Lower lobe of right lung (tissue), 2 donors: ENCODE measurements around the gene YPEL2. TPM values are rescaled to one million over a fixed set of nuclear protein-coding genes. Genes with fewer than 3 reads are reported as not detected.
"Not testable (repeated sequence)": the region's sequence is repeated elsewhere in the genome, so short reads cannot be mapped to it uniquely, and the experiment has no call there.

Experiments used
- ATAC-seq, 2 donors: fragments of 200-7000 bp; cut with Tn5 transposase; one replicate each; pipeline ENCODE4 v1.9.1; 2020 to 2022; ENCODE audit warnings: mild to moderate bottlenecking in 2 of 2, moderate library complexity in 2 of 2
- DNase-seq: peaks from one replicate; pipeline ENCODE4 v3.0.0-alpha.2; 2020
- H3K27ac ChIP-seq: fragments of 200-600 bp; one replicate; pipeline ENCODE4 v1.8.0; 2022
- H3K27me3 ChIP-seq: fragments of 200-600 bp; one replicate; pipeline ENCODE4 v1.8.0; 2022; ENCODE audit warnings: low read depth
- H3K36me3 ChIP-seq: fragments of 200-600 bp; one replicate; pipeline ENCODE4 v1.8.0; 2022; ENCODE audit warnings: mild to moderate bottlenecking
- H3K4me1 ChIP-seq: fragments of 200-600 bp; one replicate; pipeline ENCODE4 v1.8.0; 2022
- H3K4me3 ChIP-seq: fragments of 200-600 bp; one replicate; pipeline ENCODE4 v1.8.0; 2022; ENCODE audit warnings: mild to moderate bottlenecking
- H3K9me3 ChIP-seq: fragments of 200-600 bp; one replicate; pipeline ENCODE4 v1.8.0; 2022
- CTCF ChIP-seq: fragments of 200-600 bp; IDR thresholded peaks from one replicate; pipeline ENCODE4 v1.8.0; 2022; ENCODE audit warnings: antibody characterized with exemption, mild to moderate bottlenecking
- intact Hi-C: fragments of 100-400 bp; cut with DNase I; formaldehyde crosslinking; loops from one replicate; pipeline ENCODE4 v1.11.0; 2022
- total RNA-seq: library from RNA; stranded (reverse); fragmentation: NEBNext Ultra II Directional; extraction: Animal tissue kit (Norgen Biotek cat#: 25700); gene quantifications from one replicate; pipeline ENCODE4 v1.2.1, GENCODE V29; 2021
- donor health status: DM: no; HTN: yes; CAD: no; lungs with severe emphysema.

Gene YPEL2
- total RNA-seq, 1 donor from 2014 or later: 22.9 TPM

- H3K27ac ChIP-seq: no peak overlapping the region
- no peaks in the 10 kb centered on the region for H3K9me3 ChIP-seq
- H3K27me3 ChIP-seq: no peaks in the 10 kb centered on the region
- no peak for TF ChIP-seq CTCF
- ATAC-seq (no peak), DNase-seq (no peak)
- intact Hi-C loops: no loop called here
- H3K4me3 ChIP-seq: no peak overlapping the region
- no peaks in the 10 kb centered on the region for H3K4me1 ChIP-seq
- peaks cover 58% of the 10 kb centered on the region for H3K36me3 ChIP-seq
These were observed 59.6 kb downstream of the YPEL2 start for GRCh38 chr17:59391021-59391420.

GRCh38 chr17:59392973-59393679 lies 61.7 kb downstream of the YPEL2 start:
- intact Hi-C loops: no loop called here
- peaks cover 78% of the 10 kb centered on the region for H3K36me3 ChIP-seq

GRCh38 chr17:59393742-59394410 lies 62.4 kb downstream of the YPEL2 start:
- H3K9me3 ChIP-seq, H3K27me3 ChIP-seq, intact Hi-C loops, H3K27ac ChIP-seq, DNase-seq, H3K4me3 ChIP-seq, H3K4me1 ChIP-seq, ATAC-seq: not testable (repeated sequence)
- peaks cover 81% of the 10 kb centered on the region for H3K36me3 ChIP-seq

More at GRCh38 chr17:59392973-59393679, 61.7 kb downstream of the YPEL2 start:
- no peak overlapping the region for H3K27ac ChIP-seq
- ATAC-seq (no peak), DNase-seq (no peak)
- no peaks in the 10 kb centered on the region for H3K27me3 ChIP-seq
- no peaks in the 10 kb centered on the region for H3K4me1 ChIP-seq
- no peak for TF ChIP-seq CTCF
- no peaks in the 10 kb centered on the region for H3K9me3 ChIP-seq
- H3K4me3 ChIP-seq: no peak overlapping the region

- DNase-seq (no peak), ATAC-seq (no peak)
- Histone ChIP-seq H3K9me3 (no peaks in the 10 kb centered on the region), H3K27ac (no peak overlapping the region), H3K27me3 (no peaks in the 10 kb centered on the region), H3K36me3 (peaks cover 68% of the 10 kb centered on the region), H3K4me3 (no peak overlapping the region), H3K4me1 (no peaks in the 10 kb centered on the region)
- intact Hi-C loops: no loop called here
- TF ChIP-seq CTCF: no peak
These were observed 64.8 kb downstream of the YPEL2 start for GRCh38 chr17:59396134-59396826.

- H3K36me3 ChIP-seq: peaks cover 60% of the 10 kb centered on the region
- TF ChIP-seq CTCF: no peak
- no peaks in the 10 kb centered on the region for H3K4me1 ChIP-seq
- no peak overlapping the region for H3K27ac ChIP-seq
- no peaks in the 10 kb centered on the region for H3K9me3 ChIP-seq
- no peaks in the 10 kb centered on the region for H3K27me3 ChIP-seq
- DNase-seq (no peak), ATAC-seq (no peak)
- H3K4me3 ChIP-seq: no peak overlapping the region
- intact Hi-C loops: no loop called here
These were observed 66.0 kb downstream of the YPEL2 start for GRCh38 chr17:59397316-59398073.
